ENCODE results near the gene WAPL. TPM values are rescaled to one million over a fixed set of nuclear protein-coding genes. Genes with fewer than 3 reads are reported as not detected.
A peak's percentile ranks its signal among the peaks of the same experiment; 100 is the strongest.
"Not testable (repeated sequence)": the region's sequence is repeated elsewhere in the genome, so short reads cannot be mapped to it uniquely, and the experiment has no call there.

WAPL gene
- total RNA-seq, 2 donors from 2014 or later: 24.1 to 38.9 TPM

DNA sequence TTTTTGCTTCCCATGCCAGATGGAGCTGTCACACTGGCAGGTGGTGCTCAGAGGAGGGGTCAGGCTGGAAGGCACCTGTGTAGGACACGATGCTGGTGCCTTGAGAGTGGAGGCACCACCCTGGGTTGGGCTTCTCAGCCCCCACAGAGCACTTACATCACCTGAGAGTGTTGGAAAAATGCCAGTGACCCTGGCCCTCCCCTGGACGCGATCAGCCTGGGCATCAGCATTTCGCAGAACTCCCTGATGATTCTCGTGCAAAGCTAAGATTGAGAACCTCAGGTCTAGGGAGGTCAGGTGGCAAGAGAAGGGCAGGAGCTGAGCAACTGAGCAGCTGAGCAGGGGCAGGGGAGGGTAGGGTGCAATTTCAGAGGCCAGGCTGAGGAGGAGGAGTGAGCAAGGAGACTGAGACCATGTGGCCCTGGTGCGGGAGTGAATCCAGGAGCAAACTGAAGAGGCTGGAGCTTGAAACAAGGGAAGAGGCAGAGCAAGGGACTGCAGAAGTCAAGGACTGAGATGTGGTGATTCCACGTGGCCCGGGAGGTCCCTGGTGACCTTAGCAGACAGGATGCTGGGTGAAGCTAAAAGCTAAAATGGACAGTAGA is 130.3 kb downstream of the WAPL start:
- WGBS, 2 donors: 78 to 81% methylated on average over 8 of the region's 8 CpGs
- no peak for ATAC-seq
- Histone ChIP-seq H3K4me3 (no peak overlapping the region), H3K27ac (no peak overlapping the region), H3K36me3 (replicated peaks in 1 of 2; ENCODE audit: insufficient read depth in 1 of 2, low read depth in 2 of 2) (no peaks in the 10 kb centered on the region), H3K4me1 (peaks cover 11% of the 10 kb centered on the region), H3K27me3 (no peaks in the 10 kb centered on the region), H3K9me3 (no peaks in the 10 kb centered on the region)
- intact Hi-C loops (cut with DNase I): loop anchor here (5.0 kb wide), 1 partner anchor 191 kb away; no protein-coding TSS in a partner anchor
- no peak for TF ChIP-seq POLR2A (IDR thresholded peaks at IDR 0.05)
- TF ChIP-seq, protein P1, sequence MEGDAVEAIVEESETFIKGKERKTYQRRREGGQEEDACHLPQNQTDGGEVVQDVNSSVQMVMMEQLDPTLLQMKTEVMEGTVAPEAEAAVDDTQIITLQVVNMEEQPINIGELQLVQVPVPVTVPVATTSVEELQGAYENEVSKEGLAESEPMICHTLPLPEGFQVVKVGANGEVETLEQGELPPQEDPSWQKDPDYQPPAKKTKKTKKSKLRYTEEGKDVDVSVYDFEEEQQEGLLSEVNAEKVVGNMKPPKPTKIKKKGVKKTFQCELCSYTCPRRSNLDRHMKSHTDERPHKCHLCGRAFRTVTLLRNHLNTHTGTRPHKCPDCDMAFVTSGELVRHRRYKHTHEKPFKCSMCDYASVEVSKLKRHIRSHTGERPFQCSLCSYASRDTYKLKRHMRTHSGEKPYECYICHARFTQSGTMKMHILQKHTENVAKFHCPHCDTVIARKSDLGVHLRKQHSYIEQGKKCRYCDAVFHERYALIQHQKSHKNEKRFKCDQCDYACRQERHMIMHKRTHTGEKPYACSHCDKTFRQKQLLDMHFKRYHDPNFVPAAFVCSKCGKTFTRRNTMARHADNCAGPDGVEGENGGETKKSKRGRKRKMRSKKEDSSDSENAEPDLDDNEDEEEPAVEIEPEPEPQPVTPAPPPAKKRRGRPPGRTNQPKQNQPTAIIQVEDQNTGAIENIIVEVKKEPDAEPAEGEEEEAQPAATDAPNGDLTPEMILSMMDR (IDR thresholded peaks at IDR 0.05): no peak
- no peak for DNase-seq

DNA sequence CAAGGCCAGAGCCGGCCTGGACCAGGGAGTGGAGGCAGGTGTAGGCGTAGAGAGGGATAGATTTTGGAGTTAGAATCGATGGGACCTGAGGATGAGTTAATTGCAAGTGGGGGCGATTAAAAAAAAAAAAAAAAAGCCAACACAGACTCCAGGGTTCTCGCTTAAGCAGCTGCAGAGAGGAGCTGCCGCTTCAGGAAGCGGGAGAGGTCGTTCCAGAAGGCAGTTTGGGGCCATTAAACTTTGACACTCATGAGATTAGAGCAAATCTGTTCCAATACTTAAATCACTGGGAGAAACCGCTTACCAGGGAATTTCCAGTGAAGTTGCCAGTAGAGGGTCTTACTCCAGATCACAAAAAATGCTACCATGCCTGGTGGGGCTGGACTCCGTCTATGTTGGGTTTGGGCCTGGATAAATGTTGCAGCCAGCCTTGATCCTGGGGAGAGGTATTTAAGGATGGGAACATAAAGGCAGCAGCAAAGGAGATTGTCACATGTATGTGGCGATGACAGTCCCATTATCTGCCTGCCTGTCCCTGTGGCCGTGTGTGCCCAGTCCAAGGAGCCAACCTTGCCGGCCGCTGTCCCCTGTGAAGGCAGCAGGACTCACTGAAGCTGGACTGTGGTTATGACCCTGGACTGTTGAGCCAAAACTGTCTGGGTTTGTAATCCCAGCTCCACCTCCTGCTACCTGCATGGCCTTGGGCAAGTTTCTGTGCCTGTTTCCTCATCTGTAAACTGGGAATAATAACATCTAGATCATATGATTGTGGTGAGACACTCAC is 131.1 kb downstream of the WAPL start:
- Histone ChIP-seq H3K27me3 (no peaks in the 10 kb centered on the region), H3K27ac (no peak overlapping the region), H3K36me3 (replicated peaks in 1 of 2; ENCODE audit: insufficient read depth in 1 of 2, low read depth in 2 of 2) (no peaks in the 10 kb centered on the region), H3K4me3 (no peak overlapping the region), H3K9me3 (no peaks in the 10 kb centered on the region), H3K4me1 (peaks cover 11% of the 10 kb centered on the region)
- TF ChIP-seq, protein P1 (IDR thresholded peaks at IDR 0.05): no peak
- no peak for TF ChIP-seq POLR2A (IDR thresholded peaks at IDR 0.05)
- intact Hi-C loops (cut with DNase I): loop anchor here (5.0 kb wide), 1 partner anchor 192 kb away; no protein-coding TSS in a partner anchor
- no peak for ATAC-seq
- DNase-seq: no peak
- 83 to 85% methylated on average over 14 of the region's 14 CpGs for WGBS, 2 donors

DNA sequence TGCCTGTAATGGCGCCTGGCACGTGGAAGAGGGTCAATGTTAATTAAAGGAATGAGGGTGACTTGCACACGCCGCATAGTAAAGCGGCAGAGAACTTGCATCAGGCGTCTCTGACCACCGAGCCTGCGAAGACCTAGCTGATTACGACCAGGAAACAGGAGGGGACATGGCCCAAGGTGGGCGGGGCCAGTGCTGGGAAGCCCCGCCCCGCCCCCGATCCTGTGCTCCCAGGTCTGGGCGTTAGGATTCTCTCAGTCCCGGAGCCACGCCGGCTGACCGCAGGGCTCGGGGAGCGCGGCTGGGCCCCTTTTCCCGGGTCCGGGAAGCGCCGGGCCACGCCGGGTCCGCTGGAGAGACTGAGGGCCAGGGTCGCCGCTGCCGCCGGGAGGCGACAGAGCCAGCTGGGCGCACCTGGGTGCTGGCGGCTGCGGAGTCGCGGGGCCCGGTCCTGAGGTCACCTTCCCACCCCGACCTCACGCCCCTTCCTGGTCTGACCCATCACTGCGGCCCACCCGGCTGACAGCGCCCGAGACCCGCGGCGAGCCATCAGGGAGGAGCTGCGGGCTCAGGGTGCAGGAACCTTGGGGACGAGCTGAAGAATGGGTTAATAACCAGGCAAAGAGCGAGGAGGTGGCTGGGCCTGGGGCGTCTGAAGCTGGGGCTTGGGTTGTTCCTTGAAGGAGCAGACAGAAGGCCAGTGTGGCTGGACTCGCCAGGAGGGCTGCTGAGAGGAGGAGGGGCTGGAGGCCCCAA is 132.0 kb downstream of the WAPL start:
- Histone ChIP-seq H3K9me3 (no peaks in the 10 kb centered on the region), H3K36me3 (replicated peaks in 1 of 2; ENCODE audit: insufficient read depth in 1 of 2, low read depth in 2 of 2) (no peaks in the 10 kb centered on the region), H3K4me3 (no peak overlapping the region), H3K27ac (no peak overlapping the region), H3K4me1 (peaks cover 11% of the 10 kb centered on the region), H3K27me3 (no peaks in the 10 kb centered on the region)
- WGBS, 2 donors: 15 to 37% methylated on average over 31 to 44 of the region's 53 CpGs
- DNase-seq: peak; percentile 69 to 87 (median 75)
- ATAC-seq: peak; percentile 92
- intact Hi-C loops (cut with DNase I): loop anchor here (5.0 kb wide), 1 partner anchor 193 kb away; no protein-coding TSS in a partner anchor
- peak in 1 of 3 donors; percentile 26 for TF ChIP-seq POLR2A (IDR thresholded peaks at IDR 0.05)
- TF ChIP-seq, protein P1 (IDR thresholded peaks at IDR 0.05): no peak

DNA sequence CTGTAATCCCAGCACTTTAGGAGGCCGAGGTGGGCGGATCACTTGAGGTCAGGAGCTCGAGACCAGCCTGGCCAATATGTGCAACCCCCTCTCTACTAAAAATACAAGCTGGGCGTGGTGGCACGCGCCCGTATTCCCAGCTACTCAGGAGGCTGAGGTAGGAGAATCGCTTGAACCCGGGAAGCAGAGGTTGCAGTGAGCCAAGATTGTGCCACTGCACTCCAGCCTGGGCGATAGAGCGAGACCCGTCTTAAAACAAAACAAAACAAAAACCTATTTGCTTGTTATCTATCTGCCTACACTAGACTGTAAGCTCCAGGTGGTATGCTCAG is 132.5 kb downstream of the WAPL start:
- H3K27me3 ChIP-seq; DNase-seq; H3K9me3 ChIP-seq; H3K36me3 ChIP-seq (replicated peaks in 1 of 2; ENCODE audit: insufficient read depth in 1 of 2, low read depth in 2 of 2); H3K4me3 ChIP-seq; ATAC-seq; H3K27ac ChIP-seq; intact Hi-C loops (cut with DNase I): not testable (repeated sequence)
- peaks cover 11% of the 10 kb centered on the region for H3K4me1 ChIP-seq
- 39 to 42% methylated on average over 10 to 12 of the region's 12 CpGs for WGBS, 2 donors

DNA sequence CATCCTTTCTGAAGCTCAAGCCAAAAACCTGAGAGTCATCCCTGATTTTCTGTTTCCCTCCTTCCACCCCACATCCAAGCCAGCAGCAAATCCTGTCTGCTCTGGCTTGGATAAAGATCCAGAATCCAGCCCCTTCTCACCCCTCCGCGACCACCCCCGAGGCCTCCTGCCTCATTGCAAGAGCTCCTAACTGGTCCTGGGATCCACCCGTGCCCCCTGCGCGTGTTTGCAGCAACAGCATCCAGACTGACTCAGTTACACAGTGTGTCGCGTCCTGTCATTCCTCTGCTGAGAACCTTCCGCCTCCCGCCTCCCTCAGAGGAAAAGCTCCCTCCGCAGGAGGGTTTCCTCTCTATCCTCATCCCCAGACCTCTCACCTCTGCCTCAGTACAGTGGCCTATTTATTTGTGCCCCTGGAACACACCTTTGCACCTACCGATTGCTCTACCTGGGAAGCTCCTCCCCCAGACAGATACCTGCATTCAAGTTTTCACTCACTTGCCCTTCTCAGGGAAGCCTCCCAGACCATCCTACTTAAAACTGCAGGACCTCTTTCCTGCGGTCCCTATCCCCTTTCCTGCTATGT is 133.4 kb downstream of the WAPL start:
- intact Hi-C loops (cut with DNase I): no loop called here
- WGBS, 2 donors: 50 to 59% methylated on average over 13 of the region's 13 CpGs
- no peaks in the 10 kb centered on the region for H3K36me3 ChIP-seq (replicated peaks in 1 of 2; ENCODE audit: insufficient read depth in 1 of 2, low read depth in 2 of 2)
- H3K27ac ChIP-seq: no peak overlapping the region
- no peak overlapping the region for H3K4me3 ChIP-seq
- H3K9me3 ChIP-seq: no peaks in the 10 kb centered on the region
- H3K27me3 ChIP-seq: no peaks in the 10 kb centered on the region
- DNase-seq (no peak), ATAC-seq (no peak)
- TF ChIP-seq POLR2A (IDR thresholded peaks at IDR 0.05): no peak
- TF ChIP-seq, protein P1 (IDR thresholded peaks at IDR 0.05): no peak
- peaks cover 11% of the 10 kb centered on the region for H3K4me1 ChIP-seq
